Right atrium auricular region (tissue), 2 donors: ENCODE results near the gene SNX9. TPM values are rescaled to one million over a fixed set of nuclear protein-coding genes. Genes with fewer than 3 reads are reported as not detected.

Experiments used
- DNase-seq: peaks from one replicate; pipeline ENCODE4 v3.0.0-alpha.2; 2019; ENCODE audit warnings: low spot score
- H3K27ac ChIP-seq, 2 donors: fragments of 200-600 bp; sonication (generic); 1 replicate in 1 of 2; 2 replicates in 1 of 2; pipeline ENCODE4 v1.5.1; 2016 to 2019
- H3K27me3 ChIP-seq, 2 donors: fragments of 200-600 bp; sonication (generic); one replicate each; pipeline versions ENCODE4 v1.5.1 to v1.6.0; 2017 to 2019
- H3K36me3 ChIP-seq: fragments of 200-600 bp; sonication (generic); one replicate; pipeline ENCODE4 v1.5.1; 2016
- H3K4me1 ChIP-seq, 2 donors: fragments of 200-600 bp; sonication (generic); one replicate each; pipeline versions ENCODE4 v1.5.1 to v1.6.0; 2017 to 2019
- H3K4me3 ChIP-seq, 2 donors: fragments of 200-600 bp; sonication (generic); 1 replicate in 1 of 2; 2 replicates in 1 of 2; pipeline ENCODE4 v1.5.1; 2017 to 2019; ENCODE audit warnings: mild to moderate bottlenecking in 1 of 2, moderate library complexity in 1 of 2
- H3K9me3 ChIP-seq, 2 donors: fragments of 200-600 bp; sonication (generic); one replicate each; pipeline ENCODE4 v1.5.1; 2019
- total RNA-seq, 2 donors: library from RNA; depleted of rRNA; stranded (reverse); fragments of >200 nt; gene quantifications; one replicate each; pipeline ENCODE4 v1.1.0, GENCODE V29; 2016
- TF ChIP-seq, protein P1 (sequence below), 2 donors: fragments of 200-600 bp; sonication (generic); IDR thresholded peaks; one replicate each; pipeline ENCODE4 v1.5.1; 2019; ENCODE audit warnings: antibody characterized with exemption in 2 of 2

The SNX9 gene
- total RNA-seq, 2 donors from 2014 or later, result 26.6 to 39.4 TPM

DNA sequence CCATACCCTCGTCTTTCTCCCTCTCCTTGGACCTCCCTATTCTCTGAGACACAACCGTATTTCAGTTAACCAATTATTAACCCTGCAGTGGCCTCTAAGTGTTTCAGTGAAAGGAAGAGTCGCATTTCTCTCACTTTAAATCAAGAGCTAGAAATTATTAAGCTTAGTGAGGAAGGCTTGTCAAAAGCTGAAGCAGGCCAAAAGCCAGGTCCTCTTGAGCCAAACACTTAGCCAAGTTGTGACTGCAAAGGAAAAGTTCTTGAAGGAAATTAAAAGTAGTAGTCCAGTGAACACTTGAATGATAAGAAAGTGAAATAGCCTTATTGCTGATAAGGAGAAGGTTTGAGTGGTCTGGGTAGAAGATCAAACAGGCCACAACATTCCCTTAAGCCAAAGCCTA, 58.3 kb downstream of the SNX9 start:
- Histone ChIP-seq H3K9me3 (no peaks in the 10 kb centered on the region), H3K27me3 (no peaks in the 10 kb centered on the region), H3K4me1 (no peaks in the 10 kb centered on the region), H3K36me3 (peaks cover 21% of the 10 kb centered on the region), H3K4me3 (no peak overlapping the region), H3K27ac (no peak overlapping the region)
- no peak for DNase-seq
- TF ChIP-seq, protein P1, sequence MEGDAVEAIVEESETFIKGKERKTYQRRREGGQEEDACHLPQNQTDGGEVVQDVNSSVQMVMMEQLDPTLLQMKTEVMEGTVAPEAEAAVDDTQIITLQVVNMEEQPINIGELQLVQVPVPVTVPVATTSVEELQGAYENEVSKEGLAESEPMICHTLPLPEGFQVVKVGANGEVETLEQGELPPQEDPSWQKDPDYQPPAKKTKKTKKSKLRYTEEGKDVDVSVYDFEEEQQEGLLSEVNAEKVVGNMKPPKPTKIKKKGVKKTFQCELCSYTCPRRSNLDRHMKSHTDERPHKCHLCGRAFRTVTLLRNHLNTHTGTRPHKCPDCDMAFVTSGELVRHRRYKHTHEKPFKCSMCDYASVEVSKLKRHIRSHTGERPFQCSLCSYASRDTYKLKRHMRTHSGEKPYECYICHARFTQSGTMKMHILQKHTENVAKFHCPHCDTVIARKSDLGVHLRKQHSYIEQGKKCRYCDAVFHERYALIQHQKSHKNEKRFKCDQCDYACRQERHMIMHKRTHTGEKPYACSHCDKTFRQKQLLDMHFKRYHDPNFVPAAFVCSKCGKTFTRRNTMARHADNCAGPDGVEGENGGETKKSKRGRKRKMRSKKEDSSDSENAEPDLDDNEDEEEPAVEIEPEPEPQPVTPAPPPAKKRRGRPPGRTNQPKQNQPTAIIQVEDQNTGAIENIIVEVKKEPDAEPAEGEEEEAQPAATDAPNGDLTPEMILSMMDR (IDR thresholded peaks at IDR 0.05), result no peak

DNA sequence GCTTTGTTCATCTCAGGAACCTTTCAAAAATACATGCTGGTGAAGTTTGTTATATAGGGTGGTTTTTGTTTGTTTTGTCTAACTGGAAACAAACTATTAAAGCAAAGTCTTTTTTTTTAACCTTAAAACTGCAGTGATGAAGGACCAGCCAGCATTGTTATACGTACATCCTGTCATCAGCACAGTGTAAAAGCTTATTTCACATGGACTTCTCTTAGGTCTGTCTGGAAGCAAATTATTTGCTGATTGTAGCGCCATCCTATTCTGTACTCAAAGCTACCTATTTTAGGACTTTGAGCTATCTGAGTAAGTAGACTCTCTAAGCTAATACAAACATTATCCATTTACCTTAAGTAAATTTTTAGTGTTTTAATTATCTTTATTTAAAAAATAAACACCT, 61.7 kb downstream of the SNX9 start:
- Histone ChIP-seq H3K4me3 (no peak overlapping the region), H3K36me3 (peaks cover 31% of the 10 kb centered on the region), H3K27me3 (no peaks in the 10 kb centered on the region), H3K27ac (no peak overlapping the region), H3K9me3 (no peaks in the 10 kb centered on the region), H3K4me1 (no peaks in the 10 kb centered on the region)
- TF ChIP-seq, protein P1 (IDR thresholded peaks at IDR 0.05), result no peak
- DNase-seq, result no peak

DNA sequence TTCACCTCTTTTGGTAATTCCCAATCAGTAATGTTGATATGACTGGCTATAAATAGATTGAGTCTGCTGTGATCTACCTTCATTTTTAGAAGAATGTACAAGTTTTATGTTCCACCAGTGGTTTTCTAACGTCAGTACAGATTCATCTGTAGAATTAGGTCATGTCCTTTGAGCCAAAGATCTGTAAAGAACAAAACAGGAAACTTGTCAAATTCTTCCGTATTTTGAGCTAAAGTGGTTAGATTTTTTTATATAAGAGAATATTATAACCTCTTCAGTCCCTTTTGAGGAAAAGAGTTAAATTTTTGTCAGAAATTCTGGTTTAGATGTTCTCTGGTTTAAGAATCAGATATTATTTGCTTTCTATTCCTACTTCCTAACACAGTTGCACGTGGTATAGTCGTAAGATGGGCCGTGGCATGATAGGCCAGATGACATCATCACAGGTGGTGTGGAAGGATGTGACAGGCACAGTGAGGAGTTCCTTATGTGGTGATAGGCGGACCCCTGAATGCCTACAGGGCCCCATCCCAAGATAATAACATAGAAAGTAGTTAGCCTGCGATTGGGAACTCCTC, 62.3 kb downstream of the SNX9 start:
- Histone ChIP-seq H3K27ac (no peak overlapping the region), H3K36me3 (peaks cover 36% of the 10 kb centered on the region), H3K4me1 (no peaks in the 10 kb centered on the region), H3K9me3 (no peaks in the 10 kb centered on the region), H3K27me3 (no peaks in the 10 kb centered on the region), H3K4me3 (no peak overlapping the region)
- DNase-seq, result no peak
- TF ChIP-seq, protein P1 (IDR thresholded peaks at IDR 0.05), result no peak

DNA sequence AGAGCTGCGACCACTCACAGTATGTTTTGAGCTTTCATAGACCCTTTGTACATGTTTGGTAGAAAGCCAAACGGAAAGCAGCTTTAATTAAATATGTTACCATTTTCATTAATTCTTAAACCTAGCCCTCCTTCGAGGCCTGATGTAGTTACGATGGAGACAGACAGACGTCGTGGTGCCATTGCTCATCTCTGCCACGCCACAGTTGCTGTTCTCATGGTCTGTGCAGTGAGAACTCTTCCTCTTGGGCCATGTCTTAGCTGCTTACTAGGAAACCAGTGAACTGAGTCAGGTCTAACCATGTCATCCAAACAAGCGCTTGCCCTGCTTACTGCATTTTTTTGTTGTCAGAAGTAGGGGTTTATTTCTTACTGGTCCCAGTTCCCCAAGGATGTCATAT, 62.8 kb downstream of the SNX9 start:
- H3K36me3 ChIP-seq, result peaks cover 39% of the 10 kb centered on the region
- H3K4me3 ChIP-seq, result no peak overlapping the region
- DNase-seq, result no peak
- H3K27ac ChIP-seq, result no peak overlapping the region
- TF ChIP-seq, protein P1 (IDR thresholded peaks at IDR 0.05), result no peak
- H3K4me1 ChIP-seq, result no peaks in the 10 kb centered on the region
- H3K27me3 ChIP-seq, result no peaks in the 10 kb centered on the region
- no peaks in the 10 kb centered on the region for H3K9me3 ChIP-seq

DNA sequence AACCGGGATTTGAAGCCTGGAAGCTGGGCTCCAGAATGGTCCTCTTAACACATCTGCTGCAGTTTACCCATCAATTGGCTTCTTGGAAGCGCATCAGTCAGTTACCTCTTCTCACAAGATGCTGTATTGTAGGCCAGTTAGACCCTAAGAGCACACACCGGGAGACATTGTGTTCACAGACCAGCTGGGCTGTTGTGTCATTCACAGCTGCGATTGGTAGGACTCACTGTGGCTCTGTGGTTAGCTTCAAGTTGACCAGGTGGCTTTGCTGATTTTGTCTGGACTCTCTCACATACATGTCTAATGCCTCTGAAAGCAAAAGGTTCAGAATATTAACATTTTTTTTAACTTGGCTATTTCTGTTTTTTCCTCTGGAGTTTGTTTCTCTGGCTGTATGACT, 64.8 kb downstream of the SNX9 start:
- no peak for DNase-seq
- peaks cover 39% of the 10 kb centered on the region for H3K36me3 ChIP-seq

More for the DNA sequence above, 64.8 kb downstream of the SNX9 start:
- Histone ChIP-seq H3K27me3 (no peaks in the 10 kb centered on the region), H3K9me3 (no peaks in the 10 kb centered on the region), H3K4me3 (no peak overlapping the region), H3K27ac (no peak overlapping the region), H3K4me1 (no peaks in the 10 kb centered on the region)
- TF ChIP-seq, protein P1 (IDR thresholded peaks at IDR 0.05), result no peak
